ENCODE data around the gene DLST. TPM values are rescaled to one million over a fixed set of nuclear protein-coding genes. Genes with fewer than 3 reads are reported as not detected.
A peak's percentile ranks its signal among the peaks of the same experiment; 100 is the strongest.

The DLST gene
- total RNA-seq (38.6 TPM), polyA plus RNA-seq (ENCODE audit: insufficient read depth in 1 of 8, insufficient read length in 8 of 8, low replicate concordance in 1 of 8) (10 to 100 TPM; 61.9 to 76.2 (median 65.9) TPM)
- long read RNA-seq, donor 1, partial matches to known transcripts = 0 of 4 reads
- long read RNA-seq, donor 1, other reads (novel, unspliced or antisense) = 0 of 4 reads
- long read RNA-seq, donor 2, partial matches to known transcripts = 0 of 1 reads
- long read RNA-seq, donor 2, other reads (novel, unspliced or antisense) = 0 of 1 reads
- long read RNA-seq, donor 3, partial matches to known transcripts = 0 of 4 reads
- long read RNA-seq, donor 3, other reads (novel, unspliced or antisense) = 0 of 4 reads
- long read RNA-seq, donor 4, partial matches to known transcripts = 0 of 6 reads
- long read RNA-seq, donor 4, other reads (novel, unspliced or antisense) = 0 of 6 reads
- long read RNA-seq, donor 5, transcript DLST-202 (15 exons, 2,838 nt) = major isoform, 11 of 24 reads
- long read RNA-seq, donor 5, partial matches to known transcripts = 12 of 24 reads
- long read RNA-seq, donor 5, other reads (novel, unspliced or antisense) = 0 of 24 reads
- long read RNA-seq, donor 6, transcript DLST-202 (15 exons, 2,838 nt) = major isoform, 16 of 17 reads
- long read RNA-seq, donor 6, partial matches to known transcripts = 0 of 17 reads
- long read RNA-seq, donor 6, other reads (novel, unspliced or antisense) = 0 of 17 reads
- long read RNA-seq, donor 7, transcript DLST-202 (15 exons, 2,838 nt) = major isoform, 10 of 12 reads
- long read RNA-seq, donor 7, partial matches to known transcripts = 0 of 12 reads
- long read RNA-seq, donor 7, other reads (novel, unspliced or antisense) = 0 of 12 reads
- long read RNA-seq, donor 8, transcript DLST-202 (15 exons, 2,838 nt) = major isoform, 6 of 8 reads
- long read RNA-seq, donor 8, partial matches to known transcripts = 0 of 8 reads
- long read RNA-seq, donor 8, other reads (novel, unspliced or antisense) = 0 of 8 reads
- long read RNA-seq, donor 9, partial matches to known transcripts = 21 of 27 reads
- long read RNA-seq, donor 9, other reads (novel, unspliced or antisense) = 0 of 27 reads
- long read RNA-seq, donor 10, partial matches to known transcripts = 20 of 26 reads
- long read RNA-seq, donor 10, other reads (novel, unspliced or antisense) = 0 of 26 reads
- long read RNA-seq, donor 11, transcript DLST-202 (15 exons, 2,838 nt) = major isoform, 12 of 16 reads
- long read RNA-seq, donor 11, partial matches to known transcripts = 0 of 16 reads
- long read RNA-seq, donor 11, other reads (novel, unspliced or antisense) = 0 of 16 reads

DNA sequence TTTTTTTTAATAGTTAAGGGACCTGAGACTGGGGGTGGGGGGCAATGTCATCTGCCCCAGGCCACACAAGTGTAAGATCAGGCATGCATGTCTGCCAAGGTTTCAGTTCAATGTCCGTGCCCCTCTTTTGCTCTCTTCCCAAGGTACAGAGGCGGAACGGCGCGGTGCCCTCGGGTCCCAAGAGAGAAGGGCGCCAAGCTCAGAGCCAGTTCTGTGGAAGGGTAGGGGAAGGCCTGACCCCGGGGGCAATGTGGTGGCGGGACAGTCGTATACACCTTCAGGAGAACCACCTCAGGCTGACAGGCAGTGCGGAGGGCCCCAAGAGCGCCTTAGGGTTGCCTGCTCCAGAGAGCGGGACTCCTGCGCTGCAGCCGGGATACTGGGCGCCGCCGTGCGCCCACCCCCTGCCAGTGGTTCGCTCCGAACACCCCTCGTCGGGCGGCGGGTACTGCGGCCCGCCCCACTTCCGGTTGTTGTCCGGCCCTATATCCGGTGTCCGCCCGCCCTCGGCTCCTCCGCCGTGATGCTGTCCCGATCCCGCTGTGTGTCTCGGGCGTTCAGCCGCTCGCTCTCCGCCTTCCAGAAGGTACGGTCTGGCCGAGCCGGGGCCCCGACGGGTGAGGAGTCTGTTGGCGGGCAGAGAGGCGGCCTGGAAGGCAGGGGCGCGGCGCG is at the start of gene DLST:
TSS of gene DLST (plus strand) at position 486 of the 672 bp plus-strand sequence. CDS start at position 524, 38 bp downstream.
- peak within 1 kb of the TSS; percentile 95 for H3K4me3 ChIP-seq (ENCODE audit: low read length)
- H3K9me3 ChIP-seq (replicated peaks; ENCODE audit: control insufficient read depth, low read depth, low read length) = no peaks in the 10 kb centered on the region
- peak within 1 kb of the TSS; percentile 91 for H3K27ac ChIP-seq (ENCODE audit: low read length)
- peaks cover 3% of the 10 kb centered on the region for H3K36me3 ChIP-seq (ENCODE audit: control insufficient read depth, insufficient read depth, low read length)
- under 1% methylated on average over 50 of the region's 53 CpGs for WGBS (ENCODE audit: insufficient coverage)
- DNase-seq = peak; percentile 90
- H3K4me1 ChIP-seq (ENCODE audit: control insufficient read depth, insufficient read depth, low read length) = peaks cover 21% of the 10 kb centered on the region
- H3K27me3 ChIP-seq (ENCODE audit: control insufficient read depth, insufficient read depth, low read length) = no peaks in the 10 kb centered on the region

DNA sequence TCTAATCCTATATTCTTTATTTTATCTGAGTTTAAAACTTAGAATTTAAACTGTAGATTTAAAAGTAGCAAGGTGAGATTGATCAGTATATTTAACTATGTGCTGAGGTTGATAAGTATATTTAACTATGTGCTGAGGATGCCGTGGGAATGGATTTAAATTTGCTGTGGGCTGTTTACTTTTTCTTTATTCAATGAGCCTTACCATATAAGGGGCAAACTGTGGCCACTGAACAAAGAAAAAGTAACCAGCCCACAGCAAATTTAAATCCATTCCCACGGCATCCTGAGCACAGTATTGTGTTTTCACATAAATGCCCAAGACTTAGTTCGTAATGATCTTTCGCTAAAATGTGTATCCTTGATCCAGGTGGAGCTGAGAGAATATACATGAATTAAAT is 48.9 kb upstream of the DLST start:
- Histone ChIP-seq H3K4me1 (ENCODE audit: control insufficient read depth, insufficient read depth, low read length) (no peaks in the 10 kb centered on the region), H3K27me3 (ENCODE audit: control insufficient read depth, insufficient read depth, low read length) (no peaks in the 10 kb centered on the region), H3K27ac (ENCODE audit: low read length) (no peak overlapping the region), H3K36me3 (ENCODE audit: control insufficient read depth, insufficient read depth, low read length) (peaks cover 24% of the 10 kb centered on the region), H3K9me3 (replicated peaks; ENCODE audit: control insufficient read depth, low read depth, low read length) (no peaks in the 10 kb centered on the region), H3K4me3 (ENCODE audit: low read length) (no peak overlapping the region)
- no CpG with 5 or more reads among the region's 4 CpGs for WGBS (ENCODE audit: insufficient coverage)
- no peak for DNase-seq

- Histone ChIP-seq H3K27me3 (ENCODE audit: control insufficient read depth, insufficient read depth, low read length) (no peaks in the 10 kb centered on the region), H3K4me1 (ENCODE audit: control insufficient read depth, insufficient read depth, low read length) (no peaks in the 10 kb centered on the region), H3K36me3 (ENCODE audit: control insufficient read depth, insufficient read depth, low read length) (peaks cover 15% of the 10 kb centered on the region), H3K9me3 (replicated peaks; ENCODE audit: control insufficient read depth, low read depth, low read length) (no peaks in the 10 kb centered on the region), H3K4me3 (ENCODE audit: low read length) (no peak overlapping the region), H3K27ac (ENCODE audit: low read length) (no peak overlapping the region)
- DNase-seq = peak; percentile 25
- 100% methylated on average over 2 of the region's 5 CpGs for WGBS (ENCODE audit: insufficient coverage)
Observed at GRCh38 chr14:74834692-74835392, 46.9 kb upstream of the DLST start.

DNA sequence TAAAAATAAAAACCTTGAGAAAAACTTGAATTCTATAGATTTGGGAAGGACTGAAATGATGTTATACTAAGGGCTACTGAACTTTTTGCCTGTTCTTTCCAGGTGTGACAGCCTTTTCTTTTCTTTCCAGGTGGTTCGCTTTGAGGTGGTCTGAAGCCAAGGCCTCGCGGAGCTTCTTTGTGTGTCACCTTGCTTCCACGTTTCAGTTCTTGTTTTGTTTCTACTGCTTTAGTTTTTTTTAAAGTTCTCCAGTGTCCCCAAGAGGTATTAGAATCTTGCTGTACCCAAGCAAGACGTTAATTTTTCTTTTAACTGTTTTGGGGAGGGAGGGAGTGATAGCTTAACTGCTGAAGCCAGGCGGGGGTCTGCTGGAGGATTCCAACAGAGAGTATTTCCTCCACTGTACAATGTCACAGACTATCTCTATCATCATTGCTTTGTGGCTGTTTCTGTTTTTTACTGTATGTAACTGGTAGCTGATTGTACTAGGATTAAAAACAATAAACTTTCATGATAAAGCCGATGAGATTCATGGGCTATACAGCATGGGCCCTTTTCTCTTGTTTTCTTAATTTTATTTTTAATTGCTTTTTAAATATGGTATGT is 46.0 kb upstream of the DLST start:
- no peak overlapping the region for H3K27ac ChIP-seq (ENCODE audit: low read length)
- H3K4me3 ChIP-seq (ENCODE audit: low read length) = no peak overlapping the region
- no peak for DNase-seq
- no peaks in the 10 kb centered on the region for H3K9me3 ChIP-seq (replicated peaks; ENCODE audit: control insufficient read depth, low read depth, low read length)
- no peaks in the 10 kb centered on the region for H3K4me1 ChIP-seq (ENCODE audit: control insufficient read depth, insufficient read depth, low read length)
- no peaks in the 10 kb centered on the region for H3K27me3 ChIP-seq (ENCODE audit: control insufficient read depth, insufficient read depth, low read length)
- WGBS (ENCODE audit: insufficient coverage) = 80% methylated on average over 1 of the region's 7 CpGs
- peaks cover 14% of the 10 kb centered on the region for H3K36me3 ChIP-seq (ENCODE audit: control insufficient read depth, insufficient read depth, low read length)

GRCh38 chr14:74836251-74836960 is 45.3 kb upstream of the DLST start:
- Histone ChIP-seq H3K4me3 (ENCODE audit: low read length) (no peak overlapping the region), H3K4me1 (ENCODE audit: control insufficient read depth, insufficient read depth, low read length) (no peaks in the 10 kb centered on the region), H3K27ac (ENCODE audit: low read length) (no peak overlapping the region), H3K9me3 (replicated peaks; ENCODE audit: control insufficient read depth, low read depth, low read length) (no peaks in the 10 kb centered on the region), H3K36me3 (ENCODE audit: control insufficient read depth, insufficient read depth, low read length) (peaks cover 12% of the 10 kb centered on the region), H3K27me3 (ENCODE audit: control insufficient read depth, insufficient read depth, low read length) (no peaks in the 10 kb centered on the region)
- no peak for DNase-seq
- no CpG with 5 or more reads among the region's 1 CpG for WGBS (ENCODE audit: insufficient coverage)

- Histone ChIP-seq H3K27me3 (ENCODE audit: control insufficient read depth, insufficient read depth, low read length) (no peaks in the 10 kb centered on the region), H3K9me3 (replicated peaks; ENCODE audit: control insufficient read depth, low read depth, low read length) (no peaks in the 10 kb centered on the region), H3K36me3 (ENCODE audit: control insufficient read depth, insufficient read depth, low read length) (peaks cover 12% of the 10 kb centered on the region), H3K4me1 (ENCODE audit: control insufficient read depth, insufficient read depth, low read length) (no peaks in the 10 kb centered on the region), H3K27ac (ENCODE audit: low read length) (no peak overlapping the region), H3K4me3 (ENCODE audit: low read length) (no peak overlapping the region)
- WGBS (ENCODE audit: insufficient coverage) = no CpG with 5 or more reads among the region's 2 CpGs
- DNase-seq = no peak
Observed at GRCh38 chr14:74838166-74838565, 43.5 kb upstream of the DLST start.

DNA sequence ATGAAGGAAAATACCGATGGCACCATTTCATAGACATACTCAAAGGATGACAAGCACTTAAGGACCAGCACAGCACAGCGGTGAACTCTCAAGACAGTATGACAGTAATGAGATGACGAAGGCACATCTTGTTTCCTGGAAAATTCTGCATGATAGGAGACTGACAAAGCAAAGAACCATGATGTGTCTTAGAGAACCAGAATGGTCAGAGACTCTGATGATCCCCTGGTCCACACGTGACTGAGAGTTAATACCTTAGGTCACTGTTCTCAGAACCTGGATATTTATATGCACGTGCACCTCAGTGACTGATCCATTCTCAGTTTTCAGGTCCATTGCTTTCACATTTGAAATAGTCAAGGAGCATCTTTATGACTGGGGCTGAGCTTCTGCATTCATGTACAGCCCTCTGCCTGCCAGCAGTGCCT is 41.1 kb upstream of the DLST start:
- Histone ChIP-seq H3K9me3 (replicated peaks; ENCODE audit: control insufficient read depth, low read depth, low read length) (no peaks in the 10 kb centered on the region), H3K4me1 (ENCODE audit: control insufficient read depth, insufficient read depth, low read length) (no peaks in the 10 kb centered on the region), H3K36me3 (ENCODE audit: control insufficient read depth, insufficient read depth, low read length) (peaks cover 7% of the 10 kb centered on the region), H3K27me3 (ENCODE audit: control insufficient read depth, insufficient read depth, low read length) (no peaks in the 10 kb centered on the region), H3K4me3 (ENCODE audit: low read length) (no peak overlapping the region), H3K27ac (ENCODE audit: low read length) (no peak overlapping the region)
- 92% methylated on average over 4 of the region's 5 CpGs for WGBS (ENCODE audit: insufficient coverage)
- no peak for DNase-seq

DNA sequence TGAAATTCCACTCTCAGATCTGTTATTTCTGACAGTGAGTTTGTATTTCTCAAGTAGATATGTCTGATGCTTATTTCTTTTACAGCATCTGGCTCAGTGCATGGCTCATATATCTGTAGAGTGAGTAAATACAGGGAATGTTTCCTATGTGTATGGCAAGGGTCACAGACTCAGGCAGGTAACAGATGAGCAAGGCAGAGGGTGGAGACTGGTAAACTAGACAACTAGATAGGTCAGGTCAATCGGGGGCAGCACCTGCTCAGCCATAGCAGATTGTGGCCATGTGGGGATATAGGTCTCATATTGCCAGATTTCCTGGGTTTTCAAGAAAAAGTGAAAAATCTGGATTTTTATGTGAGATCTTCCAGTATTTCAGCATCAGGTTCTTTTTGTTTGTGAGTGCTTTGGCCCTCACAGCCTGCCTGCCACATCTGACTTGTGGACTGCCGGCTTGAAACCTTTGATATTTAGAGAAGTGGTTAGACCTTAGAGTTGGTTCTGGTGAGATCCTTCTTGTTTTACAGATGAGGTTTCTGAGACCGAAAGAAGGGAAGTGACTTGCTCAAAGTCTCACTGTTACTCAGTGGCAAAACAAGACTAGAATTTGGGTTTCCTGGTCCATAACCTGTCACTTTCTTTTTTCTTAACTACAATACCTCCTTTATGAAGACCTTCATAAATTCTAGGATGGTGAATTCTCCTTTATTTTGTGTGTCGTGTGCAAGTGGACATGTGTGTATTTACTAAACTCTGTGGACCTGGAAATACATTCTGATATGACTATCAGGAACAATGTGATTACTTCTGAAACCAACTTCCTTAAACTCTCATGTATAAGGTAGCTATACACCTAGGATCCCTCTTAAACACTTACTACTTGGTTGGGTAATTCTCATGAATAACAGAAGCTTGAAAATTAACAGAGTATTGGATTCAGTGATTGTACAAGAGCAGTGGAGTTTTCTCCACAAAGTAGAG is 40.2 kb upstream of the DLST start:
- Histone ChIP-seq H3K27ac (ENCODE audit: low read length) (no peak overlapping the region), H3K4me1 (ENCODE audit: control insufficient read depth, insufficient read depth, low read length) (no peaks in the 10 kb centered on the region)
- 96% methylated on average over 2 of the region's 4 CpGs for WGBS (ENCODE audit: insufficient coverage)

More for the DNA sequence above, 40.2 kb upstream of the DLST start:
- Histone ChIP-seq H3K9me3 (replicated peaks; ENCODE audit: control insufficient read depth, low read depth, low read length) (no peaks in the 10 kb centered on the region), H3K4me3 (ENCODE audit: low read length) (no peak overlapping the region), H3K27me3 (ENCODE audit: control insufficient read depth, insufficient read depth, low read length) (no peaks in the 10 kb centered on the region), H3K36me3 (ENCODE audit: control insufficient read depth, insufficient read depth, low read length) (peaks cover 7% of the 10 kb centered on the region)
- DNase-seq = no peak

Data from muscle of leg (tissue), 16 donors.